Measurements from ENCODE around the gene GPRIN2.

DNA sequence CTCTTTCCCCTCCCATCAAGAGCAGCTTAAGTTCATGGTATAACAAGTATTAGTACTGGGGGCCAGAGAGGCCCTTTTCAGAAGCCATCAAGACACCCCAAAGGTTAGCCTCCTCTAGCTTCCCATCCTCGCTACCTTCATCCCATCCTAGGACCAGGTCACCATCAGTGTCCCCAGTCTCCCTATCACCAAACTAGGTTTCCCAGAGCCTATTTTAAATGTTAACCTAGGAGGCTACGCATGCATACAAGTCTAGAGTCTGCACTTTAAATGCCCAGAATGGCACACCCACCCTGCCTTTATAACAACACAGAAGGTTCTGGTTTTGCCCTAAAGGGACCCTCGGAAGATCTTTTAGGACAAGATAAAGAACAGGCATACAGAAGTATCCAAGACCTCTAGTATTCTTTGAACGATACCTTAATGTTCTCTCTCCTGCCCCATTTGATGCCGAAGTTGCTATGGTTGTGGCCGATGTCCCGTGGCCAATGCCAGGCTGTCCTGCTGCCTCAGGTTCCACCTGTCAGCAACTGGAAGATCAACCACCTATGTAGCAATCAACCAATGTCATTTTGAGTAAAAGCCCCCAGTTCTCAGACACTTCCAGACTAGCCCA lies 2.2 kb downstream of the GPRIN2 start:
- TF ChIP-seq EZH2 (IDR thresholded peaks at IDR 0.05) (no peak), POLR2AphosphoS5 (IDR thresholded peaks at IDR 0.05; ENCODE audit: borderline replicate concordance, low read depth, low read length) (no peak)

Measured in SK-N-MC (cell line).